ENCODE measurements around the gene BUD31.
"Not testable (repeated sequence)": the region's sequence is repeated elsewhere in the genome, so short reads cannot be mapped to it uniquely, and the experiment has no call there.

Gene BUD31

DNA sequence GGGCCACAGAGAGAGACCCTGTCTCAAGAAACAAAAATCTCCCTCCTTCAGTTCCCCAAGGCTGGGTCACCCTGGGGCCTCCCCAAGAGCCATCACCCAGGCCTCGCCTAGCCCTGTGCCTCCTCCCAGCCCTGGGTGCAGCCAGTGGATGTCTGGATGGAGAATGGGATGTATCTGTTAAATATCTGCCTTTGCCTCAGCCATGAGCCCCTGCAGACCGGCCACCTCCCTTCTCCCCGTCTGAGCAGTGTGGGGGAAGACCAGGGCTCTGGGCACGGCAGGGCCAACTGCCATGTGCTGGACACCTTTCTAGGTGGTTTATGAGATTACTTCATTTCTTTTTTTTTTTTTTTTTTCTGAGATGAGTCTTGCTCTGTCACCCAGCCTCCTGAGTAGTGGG, 24.2 kb upstream of the BUD31 start:
- Histone ChIP-seq H3K9me3 (ENCODE audit: control insufficient read depth, insufficient read depth, low read length) (no peaks in the 10 kb centered on the region), H3K4me3 (ENCODE audit: low read depth, low read length) (no peak overlapping the region), H3K27me3 (ENCODE audit: control insufficient read depth, insufficient read depth, low read length) (no peaks in the 10 kb centered on the region), H3K4me1 (ENCODE audit: control insufficient read depth, insufficient read depth, low read length) (peaks cover 8% of the 10 kb centered on the region), H3K9ac (ENCODE audit: low read depth, low read length) (no peak overlapping the region), H3K36me3 (ENCODE audit: control insufficient read depth, insufficient read depth, low read length) (peaks cover 19% of the 10 kb centered on the region)

DNA sequence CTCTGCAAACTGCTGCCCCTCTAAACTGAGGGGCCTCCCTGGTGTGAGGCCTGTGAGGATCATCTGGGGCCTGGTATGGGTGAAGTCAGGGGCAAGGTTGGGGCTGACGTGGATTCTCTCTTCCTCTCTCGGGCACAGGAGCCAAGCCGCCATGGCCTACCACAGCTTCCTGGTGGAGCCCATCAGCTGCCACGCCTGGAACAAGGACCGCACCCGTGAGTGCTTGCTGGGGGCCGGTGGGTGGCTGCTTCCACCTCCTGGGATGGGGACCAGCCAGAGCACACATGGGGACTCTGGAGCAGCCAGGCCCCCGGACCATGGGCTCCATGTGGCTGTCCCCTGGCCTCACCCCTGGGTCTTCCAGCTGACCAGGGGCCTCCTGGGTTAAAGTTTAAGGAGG, 23.2 kb upstream of the BUD31 start:
- no peaks in the 10 kb centered on the region for H3K27me3 ChIP-seq (ENCODE audit: control insufficient read depth, insufficient read depth, low read length)
- H3K9ac ChIP-seq (ENCODE audit: low read depth, low read length) = no peak overlapping the region
- peaks cover under 1% of the 10 kb centered on the region for H3K4me1 ChIP-seq (ENCODE audit: control insufficient read depth, insufficient read depth, low read length)
- H3K4me3 ChIP-seq (ENCODE audit: low read depth, low read length) = no peak overlapping the region
- H3K36me3 ChIP-seq (ENCODE audit: control insufficient read depth, insufficient read depth, low read length) = peaks cover 25% of the 10 kb centered on the region
- no peaks in the 10 kb centered on the region for H3K9me3 ChIP-seq (ENCODE audit: control insufficient read depth, insufficient read depth, low read length)

- no peaks in the 10 kb centered on the region for H3K9me3 ChIP-seq (ENCODE audit: control insufficient read depth, insufficient read depth, low read length)
- no peak overlapping the region for H3K4me3 ChIP-seq (ENCODE audit: low read depth, low read length)
- H3K36me3 ChIP-seq (ENCODE audit: control insufficient read depth, insufficient read depth, low read length) = peaks cover 33% of the 10 kb centered on the region
- no peaks in the 10 kb centered on the region for H3K4me1 ChIP-seq (ENCODE audit: control insufficient read depth, insufficient read depth, low read length)
- H3K27me3 ChIP-seq (ENCODE audit: control insufficient read depth, insufficient read depth, low read length) = no peaks in the 10 kb centered on the region
- H3K9ac ChIP-seq (ENCODE audit: low read depth, low read length) = no peak overlapping the region
These were observed 22.1 kb upstream of the BUD31 start for GRCh38 chr7:99386584-99387238.

GRCh38 chr7:99387239-99387635, 21.5 kb upstream of the BUD31 start:
- H3K9me3 ChIP-seq (ENCODE audit: control insufficient read depth, insufficient read depth, low read length); H3K4me1 ChIP-seq (ENCODE audit: control insufficient read depth, insufficient read depth, low read length); H3K27me3 ChIP-seq (ENCODE audit: control insufficient read depth, insufficient read depth, low read length); H3K4me3 ChIP-seq (ENCODE audit: low read depth, low read length); H3K9ac ChIP-seq (ENCODE audit: low read depth, low read length): not testable (repeated sequence)
- peaks cover 33% of the 10 kb centered on the region for H3K36me3 ChIP-seq (ENCODE audit: control insufficient read depth, insufficient read depth, low read length)

- no peaks in the 10 kb centered on the region for H3K9me3 ChIP-seq (ENCODE audit: control insufficient read depth, insufficient read depth, low read length)
- no peaks in the 10 kb centered on the region for H3K4me1 ChIP-seq (ENCODE audit: control insufficient read depth, insufficient read depth, low read length)
- no peak overlapping the region for H3K4me3 ChIP-seq (ENCODE audit: low read depth, low read length)
- no peak overlapping the region for H3K9ac ChIP-seq (ENCODE audit: low read depth, low read length)
- no peaks in the 10 kb centered on the region for H3K27me3 ChIP-seq (ENCODE audit: control insufficient read depth, insufficient read depth, low read length)
- peaks cover 33% of the 10 kb centered on the region for H3K36me3 ChIP-seq (ENCODE audit: control insufficient read depth, insufficient read depth, low read length)
These were observed 20.9 kb upstream of the BUD31 start for GRCh38 chr7:99387912-99388311.

DNA sequence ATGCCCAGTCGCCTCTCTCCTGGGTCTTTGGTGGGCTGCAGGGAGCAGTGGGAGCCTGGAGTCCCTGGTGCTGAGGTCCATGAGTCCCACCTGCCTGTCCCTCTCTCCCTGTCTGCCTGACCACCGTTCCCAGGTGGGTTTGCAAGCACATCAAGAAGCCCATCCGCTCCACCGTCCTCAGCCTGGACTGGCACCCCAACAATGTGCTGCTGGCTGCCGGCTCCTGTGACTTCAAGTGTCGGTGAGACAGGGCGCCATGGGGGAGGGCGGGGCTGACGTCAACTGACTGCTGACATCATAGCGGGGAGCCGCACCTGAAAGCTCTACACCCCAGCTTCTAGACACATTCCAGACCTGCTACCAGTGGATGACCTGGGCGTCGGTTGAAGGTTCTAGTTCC, 19.0 kb upstream of the BUD31 start:
- no peaks in the 10 kb centered on the region for H3K27me3 ChIP-seq (ENCODE audit: control insufficient read depth, insufficient read depth, low read length)
- H3K4me3 ChIP-seq (ENCODE audit: low read depth, low read length) = no peak overlapping the region
- H3K9ac ChIP-seq (ENCODE audit: low read depth, low read length) = no peak overlapping the region
- no peaks in the 10 kb centered on the region for H3K9me3 ChIP-seq (ENCODE audit: control insufficient read depth, insufficient read depth, low read length)
- peaks cover 33% of the 10 kb centered on the region for H3K36me3 ChIP-seq (ENCODE audit: control insufficient read depth, insufficient read depth, low read length)
- H3K4me1 ChIP-seq (ENCODE audit: control insufficient read depth, insufficient read depth, low read length) = peaks cover 3% of the 10 kb centered on the region

DNA sequence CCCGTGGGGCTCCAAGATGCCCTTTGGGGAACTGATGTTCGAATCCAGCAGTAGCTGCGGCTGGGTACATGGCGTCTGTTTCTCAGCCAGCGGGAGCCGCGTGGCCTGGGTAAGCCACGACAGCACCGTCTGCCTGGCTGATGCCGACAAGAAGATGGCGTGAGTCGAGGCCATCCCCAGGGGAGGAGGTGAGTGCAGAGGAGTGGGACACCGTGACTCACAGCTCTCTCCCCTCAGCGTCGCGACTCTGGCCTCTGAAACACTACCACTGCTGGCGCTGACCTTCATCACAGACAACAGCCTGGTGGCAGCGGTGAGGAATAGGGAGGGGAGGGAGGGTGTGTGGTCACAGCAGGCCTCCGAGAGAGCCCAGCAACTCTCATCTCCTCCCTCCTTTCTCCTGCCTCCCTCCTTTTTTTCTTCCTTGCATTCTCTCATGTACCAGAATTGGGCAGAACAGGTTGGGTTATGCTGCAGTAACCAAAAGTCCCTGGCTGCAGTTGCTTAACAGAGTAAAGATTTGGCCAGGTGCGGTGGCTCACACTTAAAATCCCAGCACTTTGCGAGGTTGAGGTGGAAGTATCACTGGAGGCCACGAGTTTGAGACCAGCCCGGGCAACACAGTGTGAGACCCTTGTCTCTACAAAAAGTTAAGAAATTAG, 17.7 kb upstream of the BUD31 start:
- H3K9me3 ChIP-seq (ENCODE audit: control insufficient read depth, insufficient read depth, low read length) = no peaks in the 10 kb centered on the region
- H3K36me3 ChIP-seq (ENCODE audit: control insufficient read depth, insufficient read depth, low read length) = peaks cover 30% of the 10 kb centered on the region
- H3K9ac ChIP-seq (ENCODE audit: low read depth, low read length) = no peak overlapping the region
- peaks cover 3% of the 10 kb centered on the region for H3K4me1 ChIP-seq (ENCODE audit: control insufficient read depth, insufficient read depth, low read length)
- H3K4me3 ChIP-seq (ENCODE audit: low read depth, low read length) = no peak overlapping the region
- H3K27me3 ChIP-seq (ENCODE audit: control insufficient read depth, insufficient read depth, low read length) = no peaks in the 10 kb centered on the region

- Histone ChIP-seq H3K27me3 (ENCODE audit: control insufficient read depth, insufficient read depth, low read length) (no peaks in the 10 kb centered on the region), H3K9me3 (ENCODE audit: control insufficient read depth, insufficient read depth, low read length) (no peaks in the 10 kb centered on the region), H3K4me3 (ENCODE audit: low read depth, low read length) (peak overlapping the region; percentile 96)
These were observed 16.7 kb upstream of the BUD31 start for GRCh38 chr7:99392046-99392445.

DNA sequence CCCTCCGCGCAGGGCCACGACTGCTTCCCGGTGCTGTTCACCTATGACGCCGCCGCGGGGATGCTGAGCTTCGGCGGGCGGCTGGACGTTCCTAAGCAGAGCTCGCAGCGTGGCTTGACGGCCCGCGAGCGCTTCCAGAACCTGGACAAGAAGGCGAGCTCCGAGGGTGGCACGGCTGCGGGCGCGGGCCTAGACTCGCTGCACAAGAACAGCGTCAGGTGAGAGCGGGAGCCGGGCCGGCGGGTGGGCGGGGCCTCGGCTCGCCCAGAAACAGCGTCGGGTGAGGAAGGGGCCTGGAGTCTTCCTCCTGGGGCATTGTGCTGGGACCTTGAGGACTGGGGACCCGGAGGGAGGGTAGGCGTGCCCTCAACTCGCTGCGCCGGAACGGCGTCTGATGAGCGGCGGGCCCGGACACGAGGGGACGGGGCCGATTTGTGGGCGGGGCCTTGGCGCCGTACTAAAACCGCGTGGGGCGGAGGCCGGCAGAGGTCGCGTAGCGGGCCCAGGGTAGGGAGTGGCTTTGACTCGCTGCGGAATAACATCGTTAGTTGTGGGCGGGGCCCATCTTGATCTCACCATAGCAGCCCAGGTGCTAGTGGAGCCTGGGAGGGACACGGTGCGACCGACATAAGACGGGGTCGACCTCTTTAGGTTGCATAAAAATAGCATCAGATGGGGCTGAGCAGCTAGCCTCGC, 16.0 kb upstream of the BUD31 start:
- H3K4me1 ChIP-seq (ENCODE audit: control insufficient read depth, insufficient read depth, low read length) = peaks cover 3% of the 10 kb centered on the region
- H3K27me3 ChIP-seq (ENCODE audit: control insufficient read depth, insufficient read depth, low read length) = no peaks in the 10 kb centered on the region
- peak overlapping the region; percentile 79 for H3K9ac ChIP-seq (ENCODE audit: low read depth, low read length)
- peaks cover 31% of the 10 kb centered on the region for H3K36me3 ChIP-seq (ENCODE audit: control insufficient read depth, insufficient read depth, low read length)
- H3K9me3 ChIP-seq (ENCODE audit: control insufficient read depth, insufficient read depth, low read length) = no peaks in the 10 kb centered on the region
- peak overlapping the region; percentile 96 for H3K4me3 ChIP-seq (ENCODE audit: low read depth, low read length)

More at GRCh38 chr7:99392046-99392445, 16.7 kb upstream of the BUD31 start:
- peaks cover 3% of the 10 kb centered on the region for H3K4me1 ChIP-seq (ENCODE audit: control insufficient read depth, insufficient read depth, low read length)
- no peak overlapping the region for H3K9ac ChIP-seq (ENCODE audit: low read depth, low read length)
- H3K36me3 ChIP-seq (ENCODE audit: control insufficient read depth, insufficient read depth, low read length) = peaks cover 24% of the 10 kb centered on the region

DNA sequence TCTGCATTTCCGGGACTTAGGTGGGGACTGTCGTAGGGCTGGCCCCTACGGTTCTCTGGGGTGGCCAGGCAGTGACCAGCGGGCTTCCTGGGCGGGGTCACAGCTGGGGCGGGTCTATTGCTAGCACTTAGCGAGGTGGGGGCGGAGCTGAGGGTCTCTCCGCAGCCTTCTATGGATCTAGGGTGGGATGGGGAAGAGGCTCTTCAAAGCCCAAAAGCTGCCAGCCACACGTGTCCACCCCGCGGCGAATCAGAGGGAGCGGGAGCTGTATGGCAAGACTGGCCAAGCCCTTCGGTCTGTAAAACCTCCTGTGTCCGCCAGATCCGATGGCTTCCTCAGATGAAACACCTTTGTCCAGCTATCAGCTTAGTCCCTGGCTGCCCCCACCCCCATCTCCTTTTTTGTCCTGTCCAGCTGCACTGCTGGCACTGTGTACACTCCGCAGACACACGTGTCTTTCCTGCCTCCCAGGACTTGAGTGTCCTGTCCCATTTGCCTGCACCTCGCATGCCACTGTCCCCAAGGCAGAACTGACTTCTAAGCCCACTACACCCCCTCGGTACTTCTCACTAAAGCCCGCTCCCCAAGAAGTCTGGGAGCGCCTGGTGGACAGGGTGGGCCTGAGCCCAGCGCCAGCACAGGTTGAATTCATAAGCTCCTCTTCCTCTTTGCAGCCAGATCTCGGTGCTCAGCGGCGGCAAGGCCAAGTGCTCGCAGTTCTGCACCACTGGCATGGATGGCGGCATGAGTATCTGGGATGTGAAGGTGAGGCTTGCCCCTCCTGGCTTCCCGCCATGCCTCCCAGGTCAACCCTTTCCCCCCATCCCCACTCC, 15.2 kb upstream of the BUD31 start:
- H3K4me1 ChIP-seq (ENCODE audit: control insufficient read depth, insufficient read depth, low read length) = peaks cover 3% of the 10 kb centered on the region
- H3K4me3 ChIP-seq (ENCODE audit: low read depth, low read length) = peak overlapping the region; percentile 96
- peaks cover 29% of the 10 kb centered on the region for H3K36me3 ChIP-seq (ENCODE audit: control insufficient read depth, insufficient read depth, low read length)
- H3K9ac ChIP-seq (ENCODE audit: low read depth, low read length) = peak overlapping the region; percentile 79
- no peaks in the 10 kb centered on the region for H3K27me3 ChIP-seq (ENCODE audit: control insufficient read depth, insufficient read depth, low read length)
- H3K9me3 ChIP-seq (ENCODE audit: control insufficient read depth, insufficient read depth, low read length) = no peaks in the 10 kb centered on the region

DNA sequence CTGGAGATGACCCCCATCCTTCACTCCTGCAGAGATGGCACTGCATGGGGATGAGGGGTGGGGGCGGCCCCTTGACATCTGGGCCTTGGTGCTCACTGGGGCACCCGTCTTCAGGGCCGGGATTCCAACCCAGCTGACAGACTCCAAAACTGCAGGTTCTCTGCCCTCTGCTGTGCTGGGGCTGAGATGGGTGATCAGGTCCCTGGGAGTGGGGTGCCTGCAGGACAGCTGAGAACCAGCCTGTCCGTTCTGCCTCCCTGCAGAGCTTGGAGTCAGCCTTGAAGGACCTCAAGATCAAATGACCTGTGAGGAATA, 14.6 kb upstream of the BUD31 start:
- Histone ChIP-seq H3K27me3 (ENCODE audit: control insufficient read depth, insufficient read depth, low read length) (no peaks in the 10 kb centered on the region), H3K9ac (ENCODE audit: low read depth, low read length) (no peak overlapping the region), H3K9me3 (ENCODE audit: control insufficient read depth, insufficient read depth, low read length) (no peaks in the 10 kb centered on the region), H3K4me1 (ENCODE audit: control insufficient read depth, insufficient read depth, low read length) (peaks cover 3% of the 10 kb centered on the region), H3K4me3 (ENCODE audit: low read depth, low read length) (no peak overlapping the region), H3K36me3 (ENCODE audit: control insufficient read depth, insufficient read depth, low read length) (peaks cover 29% of the 10 kb centered on the region)
